GM23338 (cell line): ENCODE data around the gene RASL12. TPM values are rescaled to one million over a fixed set of nuclear protein-coding genes. Genes with fewer than 3 reads are reported as not detected.

Experiments
- ATAC-seq: fragments of 200-7000 bp; cut with Tn5 transposase; 3 replicates; pipeline ENCODE4 v1.9.1; 2020
- DNase-seq: peaks from one replicate; pipeline ENCODE4 v3.0.0-alpha.2; 2015; ENCODE audit warnings: low spot score
- H2AFZ ChIP-seq: fragments of 200-600 bp; sonication (generic); 2 replicates; pipeline ENCODE4 v1.8.0; 2016; ENCODE audit warnings: antibody characterized with exemption, mild to moderate bottlenecking, moderate library complexity
- H3F3A ChIP-seq: fragments of 200-600 bp; sonication (generic); replicated peaks from 2 replicates; pipeline ENCODE4 v1.8.0; 2017; ENCODE audit warnings: antibody characterized with exemption, mixed run types, low read depth
- H3K27ac ChIP-seq: fragments of 200-600 bp; sonication (generic); 2 replicates; pipeline ENCODE4 v1.6.1; 2016; ENCODE audit warnings: low read depth
- H3K27me3 ChIP-seq: fragments of 200-600 bp; sonication (generic); 2 replicates; pipeline ENCODE4 v1.8.0; 2016; ENCODE audit warnings: mild to moderate bottlenecking, mixed run types, moderate library complexity; ENCODE audit not compliant: insufficient read depth
- H3K36me3 ChIP-seq: fragments of 200-600 bp; sonication (generic); 2 replicates; pipeline ENCODE4 v1.8.0; 2016; ENCODE audit warnings: mild to moderate bottlenecking; ENCODE audit not compliant: insufficient read depth
- H3K4me1 ChIP-seq: fragments of 200-600 bp; sonication (generic); 2 replicates; pipeline ENCODE4 v1.8.0; 2016; ENCODE audit warnings: mild to moderate bottlenecking, moderate library complexity; ENCODE audit not compliant: insufficient read depth
- H3K4me2 ChIP-seq: fragments of 200-600 bp; sonication (generic); 2 replicates; pipeline ENCODE4 v1.7.1; 2017; ENCODE audit warnings: mixed run types
- H3K4me3 ChIP-seq: fragments of 200-600 bp; sonication (generic); 2 replicates; pipeline ENCODE4 v1.6.1; 2016; ENCODE audit warnings: mixed run types
- H3K79me2 ChIP-seq: fragments of 200-600 bp; sonication (generic); replicated peaks from 2 replicates; pipeline ENCODE4 v1.8.0; 2017; ENCODE audit warnings: mild to moderate bottlenecking; ENCODE audit not compliant: insufficient read depth
- H3K9me2 ChIP-seq: fragments of 200-600 bp; sonication (generic); 2 replicates; pipeline ENCODE4 v1.8.0; 2017; ENCODE audit not compliant: insufficient read depth
- H4K20me1 ChIP-seq: fragments of 200-600 bp; sonication (generic); replicated peaks from 2 replicates; pipeline ENCODE4 v1.8.0; 2017; ENCODE audit warnings: mild to moderate bottlenecking; ENCODE audit not compliant: insufficient read depth
- H3K27ac Mint-ChIP-seq: 2 replicates; pipeline ENCODE4 v1.8.0; 2020; ENCODE audit warnings: inconsistent platforms, mild to moderate bottlenecking, moderate library complexity, mixed read lengths
- H3K27me3 Mint-ChIP-seq: 3 replicates; pipeline ENCODE4 v1.8.0; 2022; ENCODE audit warnings: low read depth, mild to moderate bottlenecking, moderate library complexity, mixed read lengths, inconsistent platforms; ENCODE audit not compliant: insufficient read depth, poor library complexity
- H3K36me3 Mint-ChIP-seq: 3 replicates; pipeline ENCODE4 v1.8.0; 2021; ENCODE audit warnings: low read depth, mild to moderate bottlenecking, inconsistent platforms, moderate library complexity, mixed read lengths
- H3K4me1 Mint-ChIP-seq: 3 replicates; pipeline ENCODE4 v1.8.0; 2020; ENCODE audit warnings: mild to moderate bottlenecking, inconsistent platforms, mixed read lengths
- H3K4me3 Mint-ChIP-seq: 3 replicates; pipeline ENCODE4 v1.8.0; 2021; ENCODE audit warnings: moderate library complexity, mild to moderate bottlenecking, inconsistent platforms, mixed read lengths
- H3K9me3 Mint-ChIP-seq: 3 replicates; pipeline ENCODE4 v1.8.0; 2020; ENCODE audit warnings: moderate library complexity, mild to moderate bottlenecking, inconsistent platforms, mixed read lengths
- CREB1 ChIP-seq: fragments of 250-450 bp; sonication (Bioruptor Pico); IDR thresholded peaks from 2 replicates; pipeline ENCODE4 v1.5.0; 2020; ENCODE audit warnings: low read depth, mild to moderate bottlenecking, moderate library complexity
- EZH2 ChIP-seq: fragments of 200-600 bp; sonication (generic); IDR thresholded peaks from one replicate; pipeline ENCODE4 v1.8.0; 2017; ENCODE audit warnings: antibody characterized with exemption, mild to moderate bottlenecking, low read depth; ENCODE audit not compliant: unreplicated experiment
- EZH2phosphoT487 ChIP-seq: fragments of 200-600 bp; sonication (generic); IDR thresholded peaks from one replicate; pipeline ENCODE4 v1.8.1; 2018; ENCODE audit warnings: antibody characterized with exemption; ENCODE audit not compliant: unreplicated experiment
- JUNB ChIP-seq: IDR thresholded peaks from one replicate; pipeline ENCODE4 v1.6.1; 2016; ENCODE audit warnings: antibody characterized with exemption; ENCODE audit not compliant: unreplicated experiment
- NANOG ChIP-seq: IDR thresholded peaks from 2 replicates; pipeline ENCODE4 v1.6.1; 2016; ENCODE audit warnings: antibody characterized with exemption, borderline replicate concordance
- POLR2AphosphoS5 ChIP-seq: IDR thresholded peaks from 2 replicates; pipeline ENCODE4 v1.6.1; 2016; ENCODE audit warnings: antibody characterized with exemption, low read depth
- STAT1 ChIP-seq: IDR thresholded peaks from one replicate; pipeline ENCODE4 v1.6.1; 2016; ENCODE audit warnings: antibody characterized with exemption; ENCODE audit not compliant: unreplicated experiment
- ZNF114 ChIP-seq: fragments of 250-450 bp; sonication (Bioruptor Pico); IDR thresholded peaks from 2 replicates; pipeline ENCODE4 v1.5.0; 2020; ENCODE audit warnings: mild to moderate bottlenecking, moderate library complexity
- ZNF331 ChIP-seq: fragments of 250-450 bp; sonication (Bioruptor Pico); IDR thresholded peaks from 2 replicates; pipeline ENCODE4 v1.5.0; 2020; ENCODE audit warnings: low read depth, mild to moderate bottlenecking, moderate library complexity
- polyA plus RNA-seq: library from polyadenylated mRNA; unstranded; fragments of >200 nt; fragmentation: Nextera tagmentation; extraction: Ambion mirVana; gene quantifications from 2 replicates; pipeline ENCODE4 v1.2.1, GENCODE V29; 2016
- total RNA-seq: library from RNA; depleted of rRNA; stranded (reverse); fragments of >200 nt; shearing (Covaris generic); gene quantifications from 2 replicates; pipeline ENCODE4 v1.2.3, GENCODE V29; 2014
- TF ChIP-seq, protein P1 (sequence below): IDR thresholded peaks from one replicate; pipeline ENCODE4 v1.6.1; 2018; ENCODE audit warnings: antibody characterized with exemption; ENCODE audit not compliant: unreplicated experiment
- TF ChIP-seq, protein P2 (sequence below): fragments of 250-450 bp; sonication (Bioruptor Pico); IDR thresholded peaks from 2 replicates; pipeline ENCODE4 v1.5.0; 2020; ENCODE audit warnings: mild to moderate bottlenecking, moderate library complexity
- TF ChIP-seq, protein P3 (sequence below): IDR thresholded peaks from 2 replicates; pipeline ENCODE4 v1.6.1; 2016; ENCODE audit warnings: antibody characterized with exemption
- TF ChIP-seq, protein P4 (sequence below), 2 experiments: fragments of 200-600 bp in 1 of 2; sonication (generic) in 1 of 2; conservative IDR thresholded peaks; 2 replicates each; pipeline versions ENCODE4 v1.5.1 to v1.6.1; 2016 to 2017; ENCODE audit warnings: antibody characterized with exemption in 2 of 2, low read depth in 2 of 2, mild to moderate bottlenecking in 2 of 2, moderate library complexity in 1 of 2

RASL12 gene
- total and polyA plus RNA-seq, 2 experiments from 2014 or later = 4.5 to 27.7 TPM

DNA sequence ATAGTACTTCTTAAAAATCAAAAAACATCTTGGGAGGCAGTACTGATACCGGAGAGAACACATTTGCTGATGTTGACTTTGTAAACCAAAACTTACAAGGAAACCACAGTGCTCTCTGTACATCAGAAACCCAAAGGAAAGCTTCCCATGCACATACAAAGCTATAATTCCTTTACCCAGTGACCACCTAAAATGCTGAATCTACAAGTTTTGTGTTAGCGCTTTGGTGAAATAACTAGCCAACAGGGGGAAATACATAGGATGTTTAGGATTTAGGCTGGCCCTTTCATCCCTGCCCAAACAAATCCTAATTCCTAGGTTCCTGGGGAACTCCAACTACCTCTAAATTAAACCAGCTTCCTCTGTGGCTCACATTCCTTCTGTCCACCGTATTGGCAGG, 62.8 kb downstream of the RASL12 start:
- TF ChIP-seq, protein P1, sequence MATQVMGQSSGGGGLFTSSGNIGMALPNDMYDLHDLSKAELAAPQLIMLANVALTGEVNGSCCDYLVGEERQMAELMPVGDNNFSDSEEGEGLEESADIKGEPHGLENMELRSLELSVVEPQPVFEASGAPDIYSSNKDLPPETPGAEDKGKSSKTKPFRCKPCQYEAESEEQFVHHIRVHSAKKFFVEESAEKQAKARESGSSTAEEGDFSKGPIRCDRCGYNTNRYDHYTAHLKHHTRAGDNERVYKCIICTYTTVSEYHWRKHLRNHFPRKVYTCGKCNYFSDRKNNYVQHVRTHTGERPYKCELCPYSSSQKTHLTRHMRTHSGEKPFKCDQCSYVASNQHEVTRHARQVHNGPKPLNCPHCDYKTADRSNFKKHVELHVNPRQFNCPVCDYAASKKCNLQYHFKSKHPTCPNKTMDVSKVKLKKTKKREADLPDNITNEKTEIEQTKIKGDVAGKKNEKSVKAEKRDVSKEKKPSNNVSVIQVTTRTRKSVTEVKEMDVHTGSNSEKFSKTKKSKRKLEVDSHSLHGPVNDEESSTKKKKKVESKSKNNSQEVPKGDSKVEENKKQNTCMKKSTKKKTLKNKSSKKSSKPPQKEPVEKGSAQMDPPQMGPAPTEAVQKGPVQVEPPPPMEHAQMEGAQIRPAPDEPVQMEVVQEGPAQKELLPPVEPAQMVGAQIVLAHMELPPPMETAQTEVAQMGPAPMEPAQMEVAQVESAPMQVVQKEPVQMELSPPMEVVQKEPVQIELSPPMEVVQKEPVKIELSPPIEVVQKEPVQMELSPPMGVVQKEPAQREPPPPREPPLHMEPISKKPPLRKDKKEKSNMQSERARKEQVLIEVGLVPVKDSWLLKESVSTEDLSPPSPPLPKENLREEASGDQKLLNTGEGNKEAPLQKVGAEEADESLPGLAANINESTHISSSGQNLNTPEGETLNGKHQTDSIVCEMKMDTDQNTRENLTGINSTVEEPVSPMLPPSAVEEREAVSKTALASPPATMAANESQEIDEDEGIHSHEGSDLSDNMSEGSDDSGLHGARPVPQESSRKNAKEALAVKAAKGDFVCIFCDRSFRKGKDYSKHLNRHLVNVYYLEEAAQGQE = no peak
- no peak for TF ChIP-seq EZH2phosphoT487
- no peak for TF ChIP-seq ZNF114
- TF ChIP-seq JUNB = no peak
- TF ChIP-seq STAT1 = no peak
- TF ChIP-seq ZNF331 = no peak
- TF ChIP-seq, protein P2, sequence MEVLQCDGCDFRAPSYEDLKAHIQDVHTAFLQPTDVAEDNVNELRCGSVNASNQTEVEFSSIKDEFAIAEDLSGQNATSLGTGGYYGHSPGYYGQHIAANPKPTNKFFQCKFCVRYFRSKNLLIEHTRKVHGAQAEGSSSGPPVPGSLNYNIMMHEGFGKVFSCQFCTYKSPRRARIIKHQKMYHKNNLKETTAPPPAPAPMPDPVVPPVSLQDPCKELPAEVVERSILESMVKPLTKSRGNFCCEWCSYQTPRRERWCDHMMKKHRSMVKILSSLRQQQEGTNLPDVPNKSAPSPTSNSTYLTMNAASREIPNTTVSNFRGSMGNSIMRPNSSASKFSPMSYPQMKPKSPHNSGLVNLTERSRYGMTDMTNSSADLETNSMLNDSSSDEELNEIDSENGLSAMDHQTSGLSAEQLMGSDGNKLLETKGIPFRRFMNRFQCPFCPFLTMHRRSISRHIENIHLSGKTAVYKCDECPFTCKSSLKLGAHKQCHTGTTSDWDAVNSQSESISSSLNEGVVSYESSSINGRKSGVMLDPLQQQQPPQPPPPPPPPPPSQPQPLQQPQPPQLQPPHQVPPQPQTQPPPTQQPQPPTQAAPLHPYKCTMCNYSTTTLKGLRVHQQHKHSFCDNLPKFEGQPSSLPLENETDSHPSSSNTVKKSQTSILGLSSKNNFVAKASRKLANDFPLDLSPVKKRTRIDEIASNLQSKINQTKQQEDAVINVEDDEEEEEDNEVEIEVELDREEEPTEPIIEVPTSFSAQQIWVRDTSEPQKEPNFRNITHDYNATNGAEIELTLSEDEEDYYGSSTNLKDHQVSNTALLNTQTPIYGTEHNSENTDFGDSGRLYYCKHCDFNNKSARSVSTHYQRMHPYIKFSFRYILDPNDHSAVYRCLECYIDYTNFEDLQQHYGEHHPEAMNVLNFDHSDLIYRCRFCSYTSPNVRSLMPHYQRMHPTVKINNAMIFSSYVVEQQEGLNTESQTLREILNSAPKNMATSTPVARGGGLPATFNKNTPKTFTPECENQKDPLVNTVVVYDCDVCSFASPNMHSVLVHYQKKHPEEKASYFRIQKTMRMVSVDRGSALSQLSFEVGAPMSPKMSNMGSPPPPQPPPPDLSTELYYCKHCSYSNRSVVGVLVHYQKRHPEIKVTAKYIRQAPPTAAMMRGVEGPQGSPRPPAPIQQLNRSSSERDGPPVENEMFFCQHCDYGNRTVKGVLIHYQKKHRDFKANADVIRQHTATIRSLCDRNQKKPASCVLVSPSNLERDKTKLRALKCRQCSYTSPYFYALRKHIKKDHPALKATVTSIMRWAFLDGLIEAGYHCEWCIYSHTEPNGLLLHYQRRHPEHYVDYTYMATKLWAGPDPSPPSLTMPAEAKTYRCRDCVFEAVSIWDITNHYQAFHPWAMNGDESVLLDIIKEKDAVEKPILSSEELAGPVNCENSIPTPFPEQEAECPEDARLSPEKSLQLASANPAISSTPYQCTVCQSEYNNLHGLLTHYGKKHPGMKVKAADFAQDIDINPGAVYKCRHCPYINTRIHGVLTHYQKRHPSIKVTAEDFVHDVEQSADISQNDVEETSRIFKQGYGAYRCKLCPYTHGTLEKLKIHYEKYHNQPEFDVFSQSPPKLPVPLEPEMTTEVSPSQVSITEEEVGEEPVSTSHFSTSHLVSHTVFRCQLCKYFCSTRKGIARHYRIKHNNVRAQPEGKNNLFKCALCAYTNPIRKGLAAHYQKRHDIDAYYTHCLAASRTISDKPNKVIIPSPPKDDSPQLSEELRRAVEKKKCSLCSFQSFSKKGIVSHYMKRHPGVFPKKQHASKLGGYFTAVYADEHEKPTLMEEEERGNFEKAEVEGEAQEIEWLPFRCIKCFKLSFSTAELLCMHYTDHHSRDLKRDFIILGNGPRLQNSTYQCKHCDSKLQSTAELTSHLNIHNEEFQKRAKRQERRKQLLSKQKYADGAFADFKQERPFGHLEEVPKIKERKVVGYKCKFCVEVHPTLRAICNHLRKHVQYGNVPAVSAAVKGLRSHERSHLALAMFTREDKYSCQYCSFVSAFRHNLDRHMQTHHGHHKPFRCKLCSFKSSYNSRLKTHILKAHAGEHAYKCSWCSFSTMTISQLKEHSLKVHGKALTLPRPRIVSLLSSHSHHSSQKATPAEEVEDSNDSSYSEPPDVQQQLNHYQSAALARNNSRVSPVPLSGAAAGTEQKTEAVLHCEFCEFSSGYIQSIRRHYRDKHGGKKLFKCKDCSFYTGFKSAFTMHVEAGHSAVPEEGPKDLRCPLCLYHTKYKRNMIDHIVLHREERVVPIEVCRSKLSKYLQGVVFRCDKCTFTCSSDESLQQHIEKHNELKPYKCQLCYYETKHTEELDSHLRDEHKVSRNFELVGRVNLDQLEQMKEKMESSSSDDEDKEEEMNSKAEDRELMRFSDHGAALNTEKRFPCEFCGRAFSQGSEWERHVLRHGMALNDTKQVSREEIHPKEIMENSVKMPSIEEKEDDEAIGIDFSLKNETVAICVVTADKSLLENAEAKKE (CRISPR knock-in tag) = no peak
- TF ChIP-seq EZH2 = no peak
- TF ChIP-seq, protein P3, sequence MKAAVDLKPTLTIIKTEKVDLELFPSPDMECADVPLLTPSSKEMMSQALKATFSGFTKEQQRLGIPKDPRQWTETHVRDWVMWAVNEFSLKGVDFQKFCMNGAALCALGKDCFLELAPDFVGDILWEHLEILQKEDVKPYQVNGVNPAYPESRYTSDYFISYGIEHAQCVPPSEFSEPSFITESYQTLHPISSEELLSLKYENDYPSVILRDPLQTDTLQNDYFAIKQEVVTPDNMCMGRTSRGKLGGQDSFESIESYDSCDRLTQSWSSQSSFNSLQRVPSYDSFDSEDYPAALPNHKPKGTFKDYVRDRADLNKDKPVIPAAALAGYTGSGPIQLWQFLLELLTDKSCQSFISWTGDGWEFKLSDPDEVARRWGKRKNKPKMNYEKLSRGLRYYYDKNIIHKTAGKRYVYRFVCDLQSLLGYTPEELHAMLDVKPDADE = no peak
- TF ChIP-seq NANOG = no peak
- TF ChIP-seq, protein P4, sequence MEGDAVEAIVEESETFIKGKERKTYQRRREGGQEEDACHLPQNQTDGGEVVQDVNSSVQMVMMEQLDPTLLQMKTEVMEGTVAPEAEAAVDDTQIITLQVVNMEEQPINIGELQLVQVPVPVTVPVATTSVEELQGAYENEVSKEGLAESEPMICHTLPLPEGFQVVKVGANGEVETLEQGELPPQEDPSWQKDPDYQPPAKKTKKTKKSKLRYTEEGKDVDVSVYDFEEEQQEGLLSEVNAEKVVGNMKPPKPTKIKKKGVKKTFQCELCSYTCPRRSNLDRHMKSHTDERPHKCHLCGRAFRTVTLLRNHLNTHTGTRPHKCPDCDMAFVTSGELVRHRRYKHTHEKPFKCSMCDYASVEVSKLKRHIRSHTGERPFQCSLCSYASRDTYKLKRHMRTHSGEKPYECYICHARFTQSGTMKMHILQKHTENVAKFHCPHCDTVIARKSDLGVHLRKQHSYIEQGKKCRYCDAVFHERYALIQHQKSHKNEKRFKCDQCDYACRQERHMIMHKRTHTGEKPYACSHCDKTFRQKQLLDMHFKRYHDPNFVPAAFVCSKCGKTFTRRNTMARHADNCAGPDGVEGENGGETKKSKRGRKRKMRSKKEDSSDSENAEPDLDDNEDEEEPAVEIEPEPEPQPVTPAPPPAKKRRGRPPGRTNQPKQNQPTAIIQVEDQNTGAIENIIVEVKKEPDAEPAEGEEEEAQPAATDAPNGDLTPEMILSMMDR (conservative IDR thresholded peaks at IDR 0.05; ENCODE audit: low read depth in 2 of 2) = no peak
- no peak for TF ChIP-seq POLR2AphosphoS5
- TF ChIP-seq CREB1 (CRISPR knock-in tag) = no peak
- no peaks in the 10 kb centered on the region for H3K79me2 ChIP-seq
- peaks cover 28% of the 10 kb centered on the region for H3K36me3 Mint-ChIP-seq
- H3K9me3 Mint-ChIP-seq = peaks cover 3% of the 10 kb centered on the region; the same call in 1 of the 3 replicates
- H3K36me3 ChIP-seq = no peaks in the 10 kb centered on the region
- H3K4me3 Mint-ChIP-seq = no peak overlapping the region
- no peaks in the 10 kb centered on the region for H3K27me3 ChIP-seq
- ATAC-seq = no peak
- H3K4me1 ChIP-seq = no peaks in the 10 kb centered on the region
- no peaks in the 10 kb centered on the region for H3K9me2 ChIP-seq
- H3F3A ChIP-seq = no peaks in the 10 kb centered on the region
- no peaks in the 10 kb centered on the region for H4K20me1 ChIP-seq
- no peaks in the 10 kb centered on the region for H3K27me3 Mint-ChIP-seq
- no peak overlapping the region for H2AFZ ChIP-seq
- H3K4me2 ChIP-seq = no peak overlapping the region
- H3K27ac Mint-ChIP-seq = no peak overlapping the region
- no peak for DNase-seq
- no peak overlapping the region for H3K4me3 ChIP-seq
- H3K27ac ChIP-seq = no peak overlapping the region
- peaks cover 3% of the 10 kb centered on the region for H3K4me1 Mint-ChIP-seq
